CD8-positive, alpha-beta memory T cell (primary cell): ENCODE results near the gene CRKL. TPM values are rescaled to one million over a fixed set of nuclear protein-coding genes. Genes with fewer than 3 reads are reported as not detected.
"Not testable (repeated sequence)": the region's sequence is repeated elsewhere in the genome, so short reads cannot be mapped to it uniquely, and the experiment has no call there.

ENCODE experiments used
- CTCF ChIA-PET: fragments of 350-600 bp; sonication (Branson Sonifier 250); formaldehyde crosslinking; loops from one replicate; lab custom pipeline; 2021; ENCODE audit warnings: antibody characterized with exemption; lab: Charles Lee
- POLR2A ChIA-PET: fragments of 350-600 bp; sonication (Branson Sonifier 250); formaldehyde crosslinking; loops from one replicate; lab custom pipeline; 2021; ENCODE audit warnings: antibody characterized with exemption; lab: Charles Lee
- DNase-seq, 5 donors: peaks; one replicate each; pipeline versions ENCODE4 v3.0.0 to v3.0.0-alpha.2; 2020 to 2022; ENCODE audit warnings: mixed read lengths in 1 of 5
- H3K27ac ChIP-seq: one replicate; pipeline ENCODE4 v1.7.0; 2013; ENCODE audit warnings: low read depth, mild to moderate bottlenecking, low read length, moderate library complexity
- H3K27me3 ChIP-seq: 2 replicates; pipeline ENCODE4 v1.7.0; 2013; ENCODE audit warnings: low read length, mild to moderate bottlenecking; ENCODE audit not compliant: insufficient read depth, poor library complexity, severe bottlenecking
- H3K36me3 ChIP-seq: 2 replicates; pipeline ENCODE4 v1.7.0; 2013; ENCODE audit warnings: mild to moderate bottlenecking, low read length, moderate library complexity; ENCODE audit not compliant: insufficient read depth
- H3K4me1 ChIP-seq: 2 replicates; pipeline ENCODE4 v1.7.0; 2013; ENCODE audit warnings: mild to moderate bottlenecking, low read length, moderate library complexity; ENCODE audit not compliant: insufficient read depth
- H3K4me3 ChIP-seq: 2 replicates; pipeline ENCODE4 v1.7.0; 2013; ENCODE audit warnings: mild to moderate bottlenecking, low read length
- H3K9me3 ChIP-seq: 2 replicates; pipeline ENCODE4 v1.7.0; 2013; ENCODE audit warnings: mild to moderate bottlenecking, low read length
- H3K27ac Mint-ChIP-seq, 8 donors: one replicate each; pipeline ENCODE4 v1.8.0; 2020 to 2021; ENCODE audit warnings: mixed read lengths in 8 of 8, mild to moderate bottlenecking in 6 of 8, inconsistent platforms in 3 of 8, moderate library complexity in 3 of 8
- H3K27me3 Mint-ChIP-seq, 2 donors: one replicate each; pipeline ENCODE4 v1.8.0; 2020 to 2021; ENCODE audit warnings: mixed read lengths in 2 of 2, mild to moderate bottlenecking in 1 of 2, moderate library complexity in 1 of 2
- H3K36me3 Mint-ChIP-seq, 3 donors: one replicate each; pipeline ENCODE4 v1.8.0; 2020 to 2021; ENCODE audit warnings: mixed read lengths in 3 of 3, inconsistent platforms in 1 of 3, mild to moderate bottlenecking in 1 of 3
- H3K4me1 Mint-ChIP-seq, 3 donors: one replicate each; pipeline ENCODE4 v1.8.0; 2020 to 2021; ENCODE audit warnings: mixed read lengths in 3 of 3, inconsistent platforms in 1 of 3, mild to moderate bottlenecking in 1 of 3
- H3K4me3 Mint-ChIP-seq, 7 donors: one replicate each; pipeline ENCODE4 v1.8.0; 2020 to 2021; ENCODE audit warnings: mixed read lengths in 7 of 7, mild to moderate bottlenecking in 6 of 7, moderate library complexity in 4 of 7, inconsistent platforms in 2 of 7
- H3K9me3 Mint-ChIP-seq, 5 donors: one replicate each; pipeline ENCODE4 v1.8.0; 2020 to 2022; ENCODE audit warnings: mixed read lengths in 5 of 5, mild to moderate bottlenecking in 3 of 5, moderate library complexity in 2 of 5, inconsistent platforms in 1 of 5
- polyA plus RNA-seq: library from polyadenylated mRNA; unstranded; fragments of 300-500 nt; fragmentation: Illumina TruSeq; gene quantifications from one replicate; pipeline ENCODE4 v1.2.3, GENCODE V29; 2021
- total RNA-seq, 2 experiments: library from RNA; stranded (reverse); gene quantifications; one replicate each; pipeline ENCODE4 v1.2.3, GENCODE V29; 2021

CRKL gene
- total and polyA plus RNA-seq, 3 experiments from 2014 or later: 54.5 to 98.1 (median 94.0) TPM

GRCh38 chr22:20919718-20920117 lies 2.5 kb downstream of the CRKL start:
- Mint-ChIP-seq H3K9me3 (no peaks in the 10 kb centered on the region), H3K27me3 (no peaks in the 10 kb centered on the region), H3K36me3 (peaks cover 0 to 35% (median 3%) of the 10 kb centered on the region in 3 donors), H3K27ac (peak overlapping the region in 6 of 8 donors; percentile 50 to 97 (median 88)), H3K4me3 (peak overlapping the region; percentile 84 to 99 (median 99)), H3K4me1 (peaks cover 41 to 63% (median 61%) of the 10 kb centered on the region in 3 donors)
- Histone ChIP-seq H3K36me3 (peaks cover 18% of the 10 kb centered on the region), H3K4me1 (peaks cover 62% of the 10 kb centered on the region), H3K27ac (peak overlapping the region; percentile 99), H3K27me3 (no peaks in the 10 kb centered on the region), H3K9me3 (no peaks in the 10 kb centered on the region), H3K4me3 (peak overlapping the region; percentile 55)
- POLR2A ChIA-PET: no interaction called here
- CTCF ChIA-PET: no interaction called here
- DNase-seq: no peak

DNA sequence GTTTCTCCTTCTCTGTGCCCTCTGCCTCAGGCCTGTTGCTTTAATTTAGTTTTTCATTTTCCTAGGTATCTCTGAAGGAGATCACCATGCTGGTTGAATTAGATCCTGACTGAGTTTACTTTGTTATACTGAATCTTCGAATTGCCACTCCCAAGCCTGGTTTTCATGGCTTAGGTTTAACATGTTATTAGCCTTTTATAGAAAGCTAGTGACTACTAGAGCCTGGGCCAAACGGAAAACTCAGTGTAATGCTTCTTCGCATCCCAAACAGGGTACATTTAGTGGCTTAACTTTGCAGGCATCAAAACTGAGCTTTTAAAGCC lies 3.6 kb downstream of the CRKL start:
- Histone ChIP-seq H3K4me3 (peak overlapping the region; percentile 55), H3K4me1 (peaks cover 69% of the 10 kb centered on the region)

DNA sequence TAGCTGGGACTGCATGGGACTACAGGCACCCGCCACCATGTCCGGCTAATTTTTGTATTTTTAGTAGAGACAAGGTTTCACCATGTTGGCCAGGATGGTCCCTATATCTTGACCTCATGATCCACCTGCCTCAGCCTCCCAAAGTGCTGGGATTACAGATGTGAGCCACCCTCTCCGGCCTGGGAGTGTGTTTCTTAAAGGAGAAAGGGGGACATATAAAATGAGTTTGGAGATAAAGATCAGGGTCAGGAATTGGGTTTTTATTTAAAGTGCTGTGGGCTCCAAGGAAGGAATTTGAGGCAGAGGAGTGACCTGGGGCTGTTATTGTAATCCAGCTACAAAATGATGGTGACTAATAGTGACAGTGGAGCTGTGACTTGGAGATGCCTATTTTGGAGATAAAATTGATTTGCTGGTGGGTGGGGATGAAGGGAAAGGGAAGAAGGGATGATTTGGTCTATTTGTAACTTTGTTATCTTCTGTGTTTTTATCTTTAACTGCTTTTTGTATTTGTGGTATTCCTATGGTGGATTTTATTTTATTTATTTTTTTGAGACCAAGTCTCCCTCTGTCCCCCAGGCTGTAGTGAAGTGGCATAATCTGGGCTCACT lies 5.0 kb downstream of the CRKL start:
- H3K27ac ChIP-seq: no peak overlapping the region
- POLR2A ChIA-PET: no interaction called here
- CTCF ChIA-PET: interaction anchor here (1.0 kb wide), 1 partner anchor 39 kb away, joined by 3 read pairs; no protein-coding TSS in a partner anchor
- Mint-ChIP-seq H3K4me3 (peak overlapping the region; percentile 5 to 99 (median 75)), H3K9me3 (no peaks in the 10 kb centered on the region), H3K36me3 (peaks cover 0 to 49% (median 3%) of the 10 kb centered on the region in 3 donors), H3K27me3 (no peaks in the 10 kb centered on the region), H3K4me1 (peaks cover 51 to 71% (median 70%) of the 10 kb centered on the region in 3 donors), H3K27ac (peak overlapping the region; percentile 10 to 86 (median 27))
- no peak overlapping the region for H3K4me3 ChIP-seq
- no peaks in the 10 kb centered on the region for H3K27me3 ChIP-seq
- H3K36me3 ChIP-seq: peaks cover 32% of the 10 kb centered on the region
- H3K9me3 ChIP-seq: no peaks in the 10 kb centered on the region
- peaks cover 69% of the 10 kb centered on the region for H3K4me1 ChIP-seq
- DNase-seq: no peak

More for the DNA sequence above, 3.6 kb downstream of the CRKL start:
- peaks cover 0 to 41% (median 3%) of the 10 kb centered on the region in 3 donors for H3K36me3 Mint-ChIP-seq
- Histone ChIP-seq H3K27ac (peak overlapping the region; percentile 99), H3K9me3 (no peaks in the 10 kb centered on the region), H3K27me3 (no peaks in the 10 kb centered on the region), H3K36me3 (peaks cover 24% of the 10 kb centered on the region)
- H3K27ac Mint-ChIP-seq: peak overlapping the region; percentile 43 to 97 (median 88)
- no peak for DNase-seq
- H3K4me1 Mint-ChIP-seq: peaks cover 50 to 71% (median 70%) of the 10 kb centered on the region in 3 donors
- no peaks in the 10 kb centered on the region for H3K27me3 Mint-ChIP-seq
- ChIA-PET POLR2A (no interaction called here), CTCF (interaction anchor here (1.0 kb wide), 1 partner anchor 40 kb away, joined by 3 read pairs; no protein-coding TSS in a partner anchor)
- no peaks in the 10 kb centered on the region for H3K9me3 Mint-ChIP-seq
- H3K4me3 Mint-ChIP-seq: peak overlapping the region; percentile 84 to 99 (median 99)

- H3K4me1 Mint-ChIP-seq: peaks cover 49 to 76% (median 68%) of the 10 kb centered on the region in 3 donors
- H3K4me3 Mint-ChIP-seq: peak overlapping the region in 5 of 7 donors; percentile 5 to 40 (median 16)
- H3K9me3 Mint-ChIP-seq: no peaks in the 10 kb centered on the region
- H3K27ac Mint-ChIP-seq: peak overlapping the region in 7 of 8 donors; percentile 3 to 76 (median 8)
- no peak for DNase-seq
- ChIA-PET CTCF (interaction anchor here (1.4 to 1.6 kb wide), 2 partner anchors 9 to 11 kb away, joined by 4 to 6 read pairs; partner anchors contain the start of gene CRKL), POLR2A (no interaction called here)
- Histone ChIP-seq H3K27me3 (no peaks in the 10 kb centered on the region), H3K4me1 (peaks cover 60% of the 10 kb centered on the region), H3K9me3 (no peaks in the 10 kb centered on the region), H3K27ac (no peak overlapping the region), H3K36me3 (peaks cover 32% of the 10 kb centered on the region), H3K4me3 (no peak overlapping the region)
- H3K27me3 Mint-ChIP-seq: no peaks in the 10 kb centered on the region
- peaks cover 0 to 38% (median 2%) of the 10 kb centered on the region in 3 donors for H3K36me3 Mint-ChIP-seq
These were observed 9.0 kb downstream of the CRKL start for GRCh38 chr22:20926243-20926642.

DNA sequence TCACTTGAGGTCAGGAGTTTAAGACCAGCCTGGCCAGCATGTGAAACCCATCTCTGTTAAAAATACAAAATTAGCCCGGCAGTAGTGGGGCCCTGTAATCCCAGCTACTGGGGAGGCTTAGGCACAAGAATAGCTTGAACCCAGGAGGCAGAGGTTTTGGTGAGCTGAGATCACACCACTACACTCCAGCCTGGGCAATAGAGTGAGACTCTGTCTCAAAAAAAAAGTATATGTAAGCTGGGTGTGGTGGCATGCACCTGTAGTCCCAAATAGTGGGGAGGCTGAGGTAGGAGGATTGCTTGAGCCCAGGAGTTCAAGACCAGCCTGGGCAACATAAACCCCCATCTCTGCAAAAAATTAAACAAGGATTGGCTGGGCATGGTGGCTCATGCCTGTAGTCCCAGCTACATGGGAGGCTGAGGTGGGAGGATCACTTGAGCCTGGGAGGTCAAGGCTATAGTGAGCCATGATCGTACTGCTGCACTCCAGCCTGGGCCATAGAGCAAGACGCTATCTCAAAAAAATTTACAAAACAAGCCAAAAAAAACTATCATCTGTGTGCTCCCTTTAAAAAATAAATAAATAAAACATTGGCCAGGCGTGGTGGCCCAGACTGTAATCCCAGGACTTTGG lies 10.8 kb downstream of the CRKL start:
- POLR2A ChIA-PET: no interaction called here
- no peaks in the 10 kb centered on the region for H3K9me3 ChIP-seq
- H3K4me3 Mint-ChIP-seq: peak overlapping the region in 1 of 7 donors; percentile 23
- H3K27me3 Mint-ChIP-seq: peaks cover 0 to 2% of the 10 kb centered on the region in 2 donors
- H3K27ac Mint-ChIP-seq: peak overlapping the region in 3 of 8 donors; percentile 27 to 79 (median 78)
- H3K4me1 ChIP-seq: peaks cover 57% of the 10 kb centered on the region
- peaks cover 49 to 74% (median 65%) of the 10 kb centered on the region in 3 donors for H3K4me1 Mint-ChIP-seq
- peaks cover 32% of the 10 kb centered on the region for H3K36me3 ChIP-seq
- H3K4me3 ChIP-seq: no peak overlapping the region
- CTCF ChIA-PET: no interaction called here
- peaks cover 0 to 37% (median 2%) of the 10 kb centered on the region in 3 donors for H3K36me3 Mint-ChIP-seq
- no peaks in the 10 kb centered on the region for H3K27me3 ChIP-seq
- no peak for DNase-seq
- no peak overlapping the region for H3K27ac ChIP-seq
- H3K9me3 Mint-ChIP-seq: no peaks in the 10 kb centered on the region

GRCh38 chr22:20928573-20928967 lies 11.4 kb downstream of the CRKL start:
- ChIA-PET POLR2A (no interaction called here), CTCF (interaction anchor here (0.6 kb wide), 1 partner anchor 105 kb away, joined by 3 read pairs; no protein-coding TSS in a partner anchor)
- peaks cover 0 to 2% of the 10 kb centered on the region in 2 donors for H3K27me3 Mint-ChIP-seq
- peaks cover 33% of the 10 kb centered on the region for H3K36me3 ChIP-seq
- H3K27ac Mint-ChIP-seq: peak overlapping the region in 5 of 8 donors; percentile 11 to 78 (median 35)
- H3K9me3 Mint-ChIP-seq: no peaks in the 10 kb centered on the region
- no peak overlapping the region for H3K4me3 ChIP-seq
- peaks cover 49 to 77% (median 68%) of the 10 kb centered on the region in 3 donors for H3K4me1 Mint-ChIP-seq
- peak overlapping the region in 2 of 7 donors; percentile 6 to 23 for H3K4me3 Mint-ChIP-seq
- H3K27ac ChIP-seq: no peak overlapping the region
- H3K4me1 ChIP-seq: peaks cover 56% of the 10 kb centered on the region
- DNase-seq: no peak
- H3K27me3 ChIP-seq: no peaks in the 10 kb centered on the region
- peaks cover 0 to 39% (median 2%) of the 10 kb centered on the region in 3 donors for H3K36me3 Mint-ChIP-seq
- no peaks in the 10 kb centered on the region for H3K9me3 ChIP-seq

DNA sequence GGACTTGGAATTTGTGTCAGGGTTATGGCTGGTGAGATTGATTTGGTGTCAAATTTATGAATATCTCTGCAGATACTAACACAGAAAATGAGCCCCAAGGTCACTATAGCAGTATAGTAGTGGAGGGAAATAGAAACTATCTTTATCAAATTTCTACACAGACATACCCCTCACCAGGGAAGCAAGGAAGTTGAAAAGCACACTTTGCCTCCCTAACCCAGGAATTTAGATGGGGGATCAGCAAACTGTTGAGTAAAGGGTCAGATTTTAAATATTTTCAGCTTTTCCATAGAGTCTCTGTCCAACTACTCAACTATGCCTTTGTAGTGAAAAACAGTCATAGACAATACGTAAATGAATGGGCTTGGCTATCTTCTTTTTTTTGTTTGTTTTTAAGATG lies 12.8 kb downstream of the CRKL start:
- H3K27me3 Mint-ChIP-seq: peaks cover 0 to 2% of the 10 kb centered on the region in 2 donors
- no peak for DNase-seq
- H3K4me1 Mint-ChIP-seq: peaks cover 50 to 78% (median 65%) of the 10 kb centered on the region in 3 donors
- POLR2A ChIA-PET: no interaction called here
- H3K27ac Mint-ChIP-seq: peak overlapping the region in 6 of 8 donors; percentile 10 to 86 (median 44)
- CTCF ChIA-PET: no interaction called here
- H3K9me3 Mint-ChIP-seq: no peaks in the 10 kb centered on the region
- H3K9me3 ChIP-seq: no peaks in the 10 kb centered on the region
- H3K4me3 ChIP-seq: no peak overlapping the region
- peaks cover 0 to 44% (median 10%) of the 10 kb centered on the region in 3 donors for H3K36me3 Mint-ChIP-seq
- H3K4me3 Mint-ChIP-seq: peak overlapping the region in 3 of 7 donors; percentile 0 to 57 (median 5)
- H3K27ac ChIP-seq: no peak overlapping the region
- peaks cover 53% of the 10 kb centered on the region for H3K4me1 ChIP-seq
- H3K36me3 ChIP-seq: peaks cover 34% of the 10 kb centered on the region
- no peaks in the 10 kb centered on the region for H3K27me3 ChIP-seq

DNA sequence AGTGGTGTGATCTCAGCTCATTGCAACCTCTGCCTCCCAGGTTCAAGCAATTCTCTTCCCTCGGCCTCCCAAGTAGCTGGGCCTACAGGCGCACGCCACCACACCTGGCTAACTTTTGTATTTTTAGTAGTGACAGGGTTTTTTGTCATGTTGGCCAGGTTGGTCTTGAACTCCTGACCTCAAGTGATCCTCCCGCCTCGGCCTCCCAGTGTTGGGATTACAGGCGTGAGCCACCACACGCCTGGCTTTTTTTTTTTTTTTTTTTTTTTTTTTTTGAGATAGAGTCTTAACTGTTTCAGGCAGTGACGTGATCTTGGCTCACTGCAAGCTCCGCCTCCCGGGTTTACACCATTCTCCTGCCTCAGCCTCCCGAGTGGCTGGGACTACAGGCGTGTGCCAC lies 13.2 kb downstream of the CRKL start:
- DNase-seq, H3K27ac ChIP-seq, H3K27me3 Mint-ChIP-seq, CTCF ChIA-PET, H3K9me3 Mint-ChIP-seq, H3K4me3 ChIP-seq, H3K27me3 ChIP-seq, POLR2A ChIA-PET, H3K4me3 Mint-ChIP-seq, H3K9me3 ChIP-seq: not testable (repeated sequence)
- Histone ChIP-seq H3K36me3 (peaks cover 32% of the 10 kb centered on the region), H3K4me1 (peaks cover 49% of the 10 kb centered on the region)
- peaks cover 47 to 78% (median 62%) of the 10 kb centered on the region in 3 donors for H3K4me1 Mint-ChIP-seq
- H3K36me3 Mint-ChIP-seq: peaks cover 0 to 45% (median 10%) of the 10 kb centered on the region in 3 donors
- peak overlapping the region in 1 of 8 donors; percentile 12 for H3K27ac Mint-ChIP-seq
